GM23338 (cell line): ENCODE data around the gene SFMBT2. TPM values are rescaled to one million over a fixed set of nuclear protein-coding genes. Genes with fewer than 3 reads are reported as not detected.

Source experiments
- ATAC-seq: fragments of 200-7000 bp; cut with Tn5 transposase; 3 replicates; pipeline ENCODE4 v1.9.1; 2020
- DNase-seq: peaks from one replicate; pipeline ENCODE4 v3.0.0-alpha.2; 2015; ENCODE audit warnings: low spot score
- H2AFZ ChIP-seq: fragments of 200-600 bp; sonication (generic); 2 replicates; pipeline ENCODE4 v1.8.0; 2016; ENCODE audit warnings: antibody characterized with exemption, mild to moderate bottlenecking, moderate library complexity
- H3F3A ChIP-seq: fragments of 200-600 bp; sonication (generic); replicated peaks from 2 replicates; pipeline ENCODE4 v1.8.0; 2017; ENCODE audit warnings: antibody characterized with exemption, mixed run types, low read depth
- H3K27ac ChIP-seq: fragments of 200-600 bp; sonication (generic); 2 replicates; pipeline ENCODE4 v1.6.1; 2016; ENCODE audit warnings: low read depth
- H3K27me3 ChIP-seq: fragments of 200-600 bp; sonication (generic); 2 replicates; pipeline ENCODE4 v1.8.0; 2016; ENCODE audit warnings: mild to moderate bottlenecking, mixed run types, moderate library complexity; ENCODE audit not compliant: insufficient read depth
- H3K36me3 ChIP-seq: fragments of 200-600 bp; sonication (generic); 2 replicates; pipeline ENCODE4 v1.8.0; 2016; ENCODE audit warnings: mild to moderate bottlenecking; ENCODE audit not compliant: insufficient read depth
- H3K4me1 ChIP-seq: fragments of 200-600 bp; sonication (generic); 2 replicates; pipeline ENCODE4 v1.8.0; 2016; ENCODE audit warnings: mild to moderate bottlenecking, moderate library complexity; ENCODE audit not compliant: insufficient read depth
- H3K4me2 ChIP-seq: fragments of 200-600 bp; sonication (generic); 2 replicates; pipeline ENCODE4 v1.7.1; 2017; ENCODE audit warnings: mixed run types
- H3K4me3 ChIP-seq: fragments of 200-600 bp; sonication (generic); 2 replicates; pipeline ENCODE4 v1.6.1; 2016; ENCODE audit warnings: mixed run types
- H3K79me2 ChIP-seq: fragments of 200-600 bp; sonication (generic); replicated peaks from 2 replicates; pipeline ENCODE4 v1.8.0; 2017; ENCODE audit warnings: mild to moderate bottlenecking; ENCODE audit not compliant: insufficient read depth
- H3K9me2 ChIP-seq: fragments of 200-600 bp; sonication (generic); 2 replicates; pipeline ENCODE4 v1.8.0; 2017; ENCODE audit not compliant: insufficient read depth
- H4K20me1 ChIP-seq: fragments of 200-600 bp; sonication (generic); replicated peaks from 2 replicates; pipeline ENCODE4 v1.8.0; 2017; ENCODE audit warnings: mild to moderate bottlenecking; ENCODE audit not compliant: insufficient read depth
- H3K27ac Mint-ChIP-seq: 2 replicates; pipeline ENCODE4 v1.8.0; 2020; ENCODE audit warnings: inconsistent platforms, mild to moderate bottlenecking, moderate library complexity, mixed read lengths
- H3K27me3 Mint-ChIP-seq: 3 replicates; pipeline ENCODE4 v1.8.0; 2022; ENCODE audit warnings: low read depth, mild to moderate bottlenecking, moderate library complexity, mixed read lengths, inconsistent platforms; ENCODE audit not compliant: insufficient read depth, poor library complexity
- H3K36me3 Mint-ChIP-seq: 3 replicates; pipeline ENCODE4 v1.8.0; 2021; ENCODE audit warnings: low read depth, mild to moderate bottlenecking, inconsistent platforms, moderate library complexity, mixed read lengths
- H3K4me1 Mint-ChIP-seq: 3 replicates; pipeline ENCODE4 v1.8.0; 2020; ENCODE audit warnings: mild to moderate bottlenecking, inconsistent platforms, mixed read lengths
- H3K4me3 Mint-ChIP-seq: 3 replicates; pipeline ENCODE4 v1.8.0; 2021; ENCODE audit warnings: moderate library complexity, mild to moderate bottlenecking, inconsistent platforms, mixed read lengths
- H3K9me3 Mint-ChIP-seq: 3 replicates; pipeline ENCODE4 v1.8.0; 2020; ENCODE audit warnings: moderate library complexity, mild to moderate bottlenecking, inconsistent platforms, mixed read lengths
- CREB1 ChIP-seq: fragments of 250-450 bp; sonication (Bioruptor Pico); IDR thresholded peaks from 2 replicates; pipeline ENCODE4 v1.5.0; 2020; ENCODE audit warnings: low read depth, mild to moderate bottlenecking, moderate library complexity
- CTCF ChIP-seq, 2 experiments: fragments of 200-600 bp in 1 of 2; sonication (generic) in 1 of 2; conservative IDR thresholded peaks; 2 replicates each; pipeline versions ENCODE4 v1.5.1 to v1.6.1; 2016 to 2017; ENCODE audit warnings: antibody characterized with exemption in 2 of 2, low read depth in 2 of 2, mild to moderate bottlenecking in 2 of 2, moderate library complexity in 1 of 2
- ETS1 ChIP-seq: IDR thresholded peaks from 2 replicates; pipeline ENCODE4 v1.6.1; 2016; ENCODE audit warnings: antibody characterized with exemption
- EZH2 ChIP-seq: fragments of 200-600 bp; sonication (generic); IDR thresholded peaks from one replicate; pipeline ENCODE4 v1.8.0; 2017; ENCODE audit warnings: antibody characterized with exemption, mild to moderate bottlenecking, low read depth; ENCODE audit not compliant: unreplicated experiment
- EZH2phosphoT487 ChIP-seq: fragments of 200-600 bp; sonication (generic); IDR thresholded peaks from one replicate; pipeline ENCODE4 v1.8.1; 2018; ENCODE audit warnings: antibody characterized with exemption; ENCODE audit not compliant: unreplicated experiment
- JUNB ChIP-seq: IDR thresholded peaks from one replicate; pipeline ENCODE4 v1.6.1; 2016; ENCODE audit warnings: antibody characterized with exemption; ENCODE audit not compliant: unreplicated experiment
- NANOG ChIP-seq: IDR thresholded peaks from 2 replicates; pipeline ENCODE4 v1.6.1; 2016; ENCODE audit warnings: antibody characterized with exemption, borderline replicate concordance
- POLR2AphosphoS5 ChIP-seq: IDR thresholded peaks from 2 replicates; pipeline ENCODE4 v1.6.1; 2016; ENCODE audit warnings: antibody characterized with exemption, low read depth
- REST ChIP-seq: IDR thresholded peaks from one replicate; pipeline ENCODE4 v1.6.1; 2018; ENCODE audit warnings: antibody characterized with exemption; ENCODE audit not compliant: unreplicated experiment
- STAT1 ChIP-seq: IDR thresholded peaks from one replicate; pipeline ENCODE4 v1.6.1; 2016; ENCODE audit warnings: antibody characterized with exemption; ENCODE audit not compliant: unreplicated experiment
- ZNF114 ChIP-seq: fragments of 250-450 bp; sonication (Bioruptor Pico); IDR thresholded peaks from 2 replicates; pipeline ENCODE4 v1.5.0; 2020; ENCODE audit warnings: mild to moderate bottlenecking, moderate library complexity
- ZNF331 ChIP-seq: fragments of 250-450 bp; sonication (Bioruptor Pico); IDR thresholded peaks from 2 replicates; pipeline ENCODE4 v1.5.0; 2020; ENCODE audit warnings: low read depth, mild to moderate bottlenecking, moderate library complexity
- ZNF462 ChIP-seq: fragments of 250-450 bp; sonication (Bioruptor Pico); IDR thresholded peaks from 2 replicates; pipeline ENCODE4 v1.5.0; 2020; ENCODE audit warnings: mild to moderate bottlenecking, moderate library complexity
- polyA plus RNA-seq: library from polyadenylated mRNA; unstranded; fragments of >200 nt; fragmentation: Nextera tagmentation; extraction: Ambion mirVana; gene quantifications from 2 replicates; pipeline ENCODE4 v1.2.1, GENCODE V29; 2016
- total RNA-seq: library from RNA; depleted of rRNA; stranded (reverse); fragments of >200 nt; shearing (Covaris generic); gene quantifications from 2 replicates; pipeline ENCODE4 v1.2.3, GENCODE V29; 2014

Gene SFMBT2
- total and polyA plus RNA-seq, 2 experiments from 2014 or later, result 2.7 to 6.7 TPM

GRCh38 chr10:7281429-7281828, 129.4 kb downstream of the SFMBT2 start:
- peaks cover 6% of the 10 kb centered on the region for H3K27me3 Mint-ChIP-seq
- no peaks in the 10 kb centered on the region for H3F3A ChIP-seq

More at GRCh38 chr10:7281429-7281828, 129.4 kb downstream of the SFMBT2 start:
- TF ChIP-seq EZH2phosphoT487 (no peak), ZNF331 (CRISPR knock-in tag) (no peak), STAT1 (no peak), NANOG (no peak), CTCF (conservative IDR thresholded peaks at IDR 0.05; ENCODE audit: low read depth in 2 of 2) (no peak), ZNF114 (no peak), CREB1 (CRISPR knock-in tag) (no peak), ETS1 (no peak), REST (no peak), EZH2 (no peak), POLR2AphosphoS5 (no peak), ZNF462 (CRISPR knock-in tag) (no peak), JUNB (no peak)
- Histone ChIP-seq H3K4me1 (no peaks in the 10 kb centered on the region), H2AFZ (no peak overlapping the region), H3K9me2 (no peaks in the 10 kb centered on the region), H3K27me3 (no peaks in the 10 kb centered on the region), H3K79me2 (no peaks in the 10 kb centered on the region), H3K27ac (no peak overlapping the region), H3K4me2 (no peak overlapping the region), H4K20me1 (peaks cover 3% of the 10 kb centered on the region; the same call in 1 of the 2 replicates), H3K36me3 (no peaks in the 10 kb centered on the region), H3K4me3 (no peak overlapping the region)
- peaks cover 3% of the 10 kb centered on the region; the same call in 2 of the 3 replicates for H3K4me1 Mint-ChIP-seq
- no peaks in the 10 kb centered on the region for H3K36me3 Mint-ChIP-seq
- no peaks in the 10 kb centered on the region for H3K9me3 Mint-ChIP-seq
- H3K27ac Mint-ChIP-seq, result no peak overlapping the region
- ATAC-seq (no peak), DNase-seq (no peak)
- no peak overlapping the region for H3K4me3 Mint-ChIP-seq
